NOMO-1 (cell line): ENCODE data around the gene NTNG1.

Source experiments
- DNase-seq, 2 experiments: peaks; one replicate each; lab custom pipeline; 2025; ENCODE audit not compliant: unreplicated experiment in 2 of 2; lab: John Stamatoyannopoulos, UW

The NTNG1 gene

GRCh38 chr1:107443860-107444259, 303.0 kb downstream of the NTNG1 start:
- DNase-seq = no peak

- no peak for DNase-seq
These were observed 303.5 kb downstream of the NTNG1 start for GRCh38 chr1:107444302-107444701.

- DNase-seq = no peak
These were observed 308.5 kb downstream of the NTNG1 start for GRCh38 chr1:107449326-107449725.

- peak in 1 of 2 experiments; percentile 71 for DNase-seq
These were observed 310.2 kb downstream of the NTNG1 start for GRCh38 chr1:107450899-107451664.

GRCh38 chr1:107451715-107452114, 310.9 kb downstream of the NTNG1 start:
- DNase-seq = peak in 1 of 2 experiments; percentile 15

- DNase-seq = no peak
These were observed 314.0 kb downstream of the NTNG1 start for GRCh38 chr1:107454791-107455190.

GRCh38 chr1:107457989-107458388, 317.1 kb downstream of the NTNG1 start:
- no peak for DNase-seq

GRCh38 chr1:107459204-107459904, 318.5 kb downstream of the NTNG1 start:
- no peak for DNase-seq

GRCh38 chr1:107460035-107460434, 319.2 kb downstream of the NTNG1 start:
- DNase-seq = no peak

GRCh38 chr1:107464827-107465226, 324.0 kb downstream of the NTNG1 start:
- no peak for DNase-seq

GRCh38 chr1:107467286-107467685, 326.4 kb downstream of the NTNG1 start:
- DNase-seq = no peak

- no peak for DNase-seq
These were observed 327.0 kb downstream of the NTNG1 start for GRCh38 chr1:107467811-107468210.

- DNase-seq = no peak
These were observed 332.2 kb downstream of the NTNG1 start for GRCh38 chr1:107473065-107473464.

GRCh38 chr1:107474877-107475612, 334.2 kb downstream of the NTNG1 start:
- no peak for DNase-seq

GRCh38 chr1:107477233-107477632, 336.4 kb downstream of the NTNG1 start:
- peak in 1 of 2 experiments; percentile 9 for DNase-seq

- no peak for DNase-seq
These were observed 339.1 kb downstream of the NTNG1 start for GRCh38 chr1:107479865-107480350.

- no peak for DNase-seq
These were observed 339.9 kb downstream of the NTNG1 start for GRCh38 chr1:107480548-107481415.

GRCh38 chr1:107481756-107482384, 341.0 kb downstream of the NTNG1 start:
- DNase-seq = no peak

- no peak for DNase-seq
These were observed 343.1 kb downstream of the NTNG1 start for GRCh38 chr1:107483949-107484348.

- DNase-seq = no peak
These were observed 345.5 kb downstream of the NTNG1 start for GRCh38 chr1:107486349-107486748.
